Activated CD8-positive, alpha-beta memory T cell treated with anti-CD3 and anti-CD28 coated beads for 1 hour (primary cell): Measurements from ENCODE around the gene EEF2KMT.
"Not testable (repeated sequence)": the region's sequence is repeated elsewhere in the genome, so short reads cannot be mapped to it uniquely, and the experiment has no call there.

ENCODE experiments used
- DNase-seq, 2 donors: peaks; one replicate each; pipeline ENCODE4 v3.0.0-alpha.2; 2020; ENCODE audit warnings: low read depth in 1 of 2; ENCODE audit errors: extremely low read depth in 1 of 2

EEF2KMT gene

GRCh38 chr16:5071681-5072333 lies 25.8 kb downstream of the EEF2KMT start, which contains the start of gene ALG1:
ALG1 (plus strand) TSS chr16:5071843; CDS start chr16:5071850, 7 bp downstream.
- DNase-seq = peak; percentile 71 to 83

- no peak for DNase-seq
Measured at GRCh38 chr16:5071341-5071680, 26.3 kb downstream of the EEF2KMT start.

- DNase-seq = no peak
Measured at GRCh38 chr16:5070431-5071186, 27.0 kb downstream of the EEF2KMT start.

GRCh38 chr16:5069854-5070253 lies 27.7 kb downstream of the EEF2KMT start:
- no peak for DNase-seq

GRCh38 chr16:5069048-5069447 lies 28.5 kb downstream of the EEF2KMT start:
- DNase-seq = no peak

GRCh38 chr16:5066511-5066910 lies 31.1 kb downstream of the EEF2KMT start:
- no peak for DNase-seq

- no peak for DNase-seq
Measured at GRCh38 chr16:5065813-5066212, 31.8 kb downstream of the EEF2KMT start, which contains the start of gene C16orf89. C16orf89 (minus strand) TSS chr16:5065956; CDS start chr16:5065908, 48 bp downstream.

- DNase-seq = no peak
Measured at GRCh38 chr16:5065326-5065725, 32.3 kb downstream of the EEF2KMT start.

- no peak for DNase-seq
Measured at GRCh38 chr16:5064915-5065314, 32.7 kb downstream of the EEF2KMT start.

- no peak for DNase-seq
Measured at GRCh38 chr16:5062790-5063765, 34.5 kb downstream of the EEF2KMT start.

GRCh38 chr16:5062051-5062450 lies 35.5 kb downstream of the EEF2KMT start:
- DNase-seq = no peak

GRCh38 chr16:5060073-5060641 lies 37.4 kb downstream of the EEF2KMT start:
- no peak for DNase-seq

- DNase-seq = no peak
Measured at GRCh38 chr16:5059386-5060072, 38.1 kb downstream of the EEF2KMT start.

GRCh38 chr16:5058476-5058875 lies 39.1 kb downstream of the EEF2KMT start:
- no peak for DNase-seq

GRCh38 chr16:5056352-5056751 lies 41.2 kb downstream of the EEF2KMT start:
- peak in 1 of 2 donors; percentile 17 for DNase-seq

- no peak for DNase-seq
Measured at GRCh38 chr16:5054876-5055865, 42.4 kb downstream of the EEF2KMT start.

GRCh38 chr16:5046914-5047313 lies 50.7 kb downstream of the EEF2KMT start:
- no peak for DNase-seq

GRCh38 chr16:5045499-5046115 lies 52.0 kb downstream of the EEF2KMT start:
- DNase-seq = no peak

GRCh38 chr16:5044581-5044980 lies 53.0 kb downstream of the EEF2KMT start:
- not testable (repeated sequence) for DNase-seq
